HEK293 (cell line): ENCODE results near the gene JAKMIP1.

Experiments
- CTCF ChIA-PET: fragments of 350-600 bp; formaldehyde crosslinking; extraction: SDS; loops from one replicate; lab custom pipeline; 2021; ENCODE audit warnings: antibody characterized with exemption; lab: Yijun Ruan, JAX
- POLR2A ChIA-PET: fragments of 300-600 bp; formaldehyde crosslinking; extraction: SDS; loops from one replicate; lab custom pipeline; 2020; ENCODE audit warnings: antibody characterized with exemption, inconsistent platforms; lab: Yijun Ruan, JAX
- H3K27ac ChIP-seq: fragments of 200-500 bp; sonication (Bioruptor generic); 2 replicates; pipeline ENCODE4 v1.5.1; 2014; ENCODE audit warnings: low read depth, low read length, control low read depth, inconsistent platforms; ENCODE audit errors: extremely low read depth
- H3K36me3 ChIP-seq, 2 experiments: fragments of 200-500 bp in 1 of 2; sonication (Bioruptor generic) in 1 of 2; 1 replicate in 1 of 2; 2 replicates in 1 of 2; pipeline ENCODE4 v1.5.1; 2014 to 2017; ENCODE audit warnings: inconsistent platforms in 2 of 2, low read length in 2 of 2; ENCODE audit not compliant: control insufficient read depth in 2 of 2, insufficient read depth in 1 of 2
- H3K4me1 ChIP-seq: fragments of 200-500 bp; sonication (Bioruptor generic); 2 replicates; pipeline ENCODE4 v1.5.1; 2014; ENCODE audit warnings: mild to moderate bottlenecking, low read length, inconsistent platforms; ENCODE audit not compliant: control insufficient read depth, insufficient read depth
- H3K4me3 ChIP-seq: 2 replicates; pipeline ENCODE4 v1.5.1; 2011; ENCODE audit warnings: low read depth, mild to moderate bottlenecking, control low read depth, low read length, moderate library complexity
- H3K9me3 ChIP-seq: fragments of 200-500 bp; sonication (Bioruptor generic); 2 replicates; pipeline ENCODE4 v1.5.1; 2014; ENCODE audit warnings: low read depth, low read length, inconsistent platforms; ENCODE audit not compliant: control insufficient read depth, insufficient read depth
- BCL11A ChIP-seq: fragments of 450-650 bp; formaldehyde crosslinking; IDR thresholded peaks from 2 replicates; pipeline ENCODE4 v1.5.1; 2016; ENCODE audit warnings: low read depth, missing biosample characterization, missing genetic modification characterization
- ELK4 ChIP-seq: IDR thresholded peaks from 2 replicates; pipeline ENCODE4 v1.6.1; 2011; ENCODE audit warnings: mild to moderate bottlenecking, low read depth, low read length, borderline replicate concordance
- GLIS2 ChIP-seq: fragments of 450-650 bp; formaldehyde crosslinking; IDR thresholded peaks from 2 replicates; pipeline ENCODE4 v1.5.1; 2016; ENCODE audit warnings: missing biosample characterization, missing genetic modification characterization
- HIC1 ChIP-seq: fragments of 450-650 bp; formaldehyde crosslinking; IDR thresholded peaks from 2 replicates; pipeline ENCODE4 v1.5.1; 2016; ENCODE audit warnings: missing biosample characterization, missing genetic modification characterization
- IKZF3 ChIP-seq: fragments of 450-650 bp; IDR thresholded peaks from 2 replicates; pipeline ENCODE4 v1.5.0; 2018; ENCODE audit warnings: missing biosample characterization, mild to moderate bottlenecking, missing genetic modification characterization, moderate library complexity
- KLF10 ChIP-seq: fragments of 450-650 bp; IDR thresholded peaks from 2 replicates; pipeline ENCODE4 v1.5.1; 2018; ENCODE audit warnings: missing biosample characterization, mild to moderate bottlenecking, missing genetic modification characterization
- KLF7 ChIP-seq: fragments of 450-650 bp; formaldehyde crosslinking; IDR thresholded peaks from 2 replicates; pipeline ENCODE4 v1.5.1; 2016; ENCODE audit warnings: missing biosample characterization, missing genetic modification characterization, borderline replicate concordance
- KLF9 ChIP-seq: fragments of 450-650 bp; formaldehyde crosslinking; IDR thresholded peaks from 2 replicates; pipeline ENCODE4 v1.5.1; 2016; ENCODE audit warnings: missing biosample characterization, missing genetic modification characterization, low read depth
- SCRT1 ChIP-seq: fragments of 450-650 bp; formaldehyde crosslinking; IDR thresholded peaks from 2 replicates; pipeline ENCODE4 v1.5.1; 2016; ENCODE audit warnings: missing biosample characterization, missing genetic modification characterization, borderline replicate concordance
- SETDB1 ChIP-seq: IDR thresholded peaks from one replicate; pipeline ENCODE4 v1.6.1; 2017; ENCODE audit warnings: mild to moderate bottlenecking, low read length, moderate library complexity, mixed read lengths; ENCODE audit not compliant: insufficient read length
- ZBTB17 ChIP-seq: fragments of 450-650 bp; formaldehyde crosslinking; IDR thresholded peaks from 2 replicates; pipeline ENCODE4 v1.5.1; 2016; ENCODE audit warnings: missing biosample characterization, missing genetic modification characterization
- ZBTB26 ChIP-seq: fragments of 450-650 bp; formaldehyde crosslinking; optimal IDR thresholded peaks from 2 replicates; pipeline ENCODE3; 2016; ENCODE audit warnings: missing biosample characterization, mild to moderate bottlenecking, missing genetic modification characterization
- ZFP69B ChIP-seq: fragments of 450-650 bp; formaldehyde crosslinking; IDR thresholded peaks from 2 replicates; pipeline ENCODE4 v1.5.1; 2016; ENCODE audit warnings: missing biosample characterization, missing genetic modification characterization
- ZIC2 ChIP-seq: fragments of 450-650 bp; formaldehyde crosslinking; IDR thresholded peaks from 2 replicates; pipeline ENCODE4 v1.5.1; 2016; ENCODE audit warnings: missing biosample characterization, missing genetic modification characterization
- ZNF121 ChIP-seq: fragments of 450-650 bp; formaldehyde crosslinking; IDR thresholded peaks from 2 replicates; pipeline ENCODE4 v1.5.1; 2016; ENCODE audit warnings: missing biosample characterization, missing genetic modification characterization
- ZNF157 ChIP-seq: fragments of 450-650 bp; formaldehyde crosslinking; IDR thresholded peaks from 2 replicates; pipeline ENCODE4 v1.5.1; 2016; ENCODE audit warnings: missing biosample characterization, missing genetic modification characterization
- ZNF239 ChIP-seq: fragments of 450-650 bp; formaldehyde crosslinking; IDR thresholded peaks from 2 replicates; pipeline ENCODE4 v1.5.1; 2016; ENCODE audit warnings: missing biosample characterization, missing genetic modification characterization
- ZNF248 ChIP-seq: fragments of 450-650 bp; formaldehyde crosslinking; IDR thresholded peaks from 2 replicates; pipeline ENCODE4 v1.5.1; 2017; ENCODE audit warnings: missing biosample characterization, missing genetic modification characterization
- ZNF302 ChIP-seq: fragments of 450-650 bp; formaldehyde crosslinking; IDR thresholded peaks from 2 replicates; pipeline ENCODE4 v1.5.1; 2016; ENCODE audit warnings: missing biosample characterization, missing genetic modification characterization, low read depth
- ZNF529 ChIP-seq: fragments of 450-650 bp; formaldehyde crosslinking; IDR thresholded peaks from 2 replicates; pipeline ENCODE4 v1.5.1; 2017; ENCODE audit warnings: missing genetic modification characterization, missing biosample characterization; ENCODE audit not compliant: insufficient replicate concordance
- ZNF560 ChIP-seq: fragments of 450-650 bp; formaldehyde crosslinking; IDR thresholded peaks from 2 replicates; pipeline ENCODE4 v1.5.1; 2017; ENCODE audit warnings: missing biosample characterization, missing genetic modification characterization, borderline replicate concordance
- ZNF626 ChIP-seq: fragments of 450-650 bp; sonication (Bioruptor Pico); formaldehyde crosslinking; IDR thresholded peaks from 2 replicates; pipeline ENCODE4 v1.5.1; 2018; ENCODE audit warnings: missing biosample characterization, missing genetic modification characterization, inconsistent platforms
- ZNF639 ChIP-seq: fragments of 450-650 bp; formaldehyde crosslinking; IDR thresholded peaks from 2 replicates; pipeline ENCODE4 v1.5.1; 2016; ENCODE audit warnings: missing biosample characterization, missing genetic modification characterization
- ZNF654 ChIP-seq: fragments of 450-650 bp; formaldehyde crosslinking; IDR thresholded peaks from 2 replicates; pipeline ENCODE4 v1.5.1; 2016; ENCODE audit warnings: low read depth, missing biosample characterization, missing genetic modification characterization
- ZNF660 ChIP-seq: fragments of 450-650 bp; IDR thresholded peaks from 2 replicates; pipeline ENCODE4 v1.5.1; 2018; ENCODE audit warnings: missing biosample characterization, mild to moderate bottlenecking, missing genetic modification characterization
- ZNF701 ChIP-seq: fragments of 450-650 bp; formaldehyde crosslinking; IDR thresholded peaks from 2 replicates; pipeline ENCODE4 v1.5.1; 2016; ENCODE audit warnings: missing biosample characterization, missing genetic modification characterization

Gene JAKMIP1

GRCh38 chr4:6160536-6160935 lies 39.8 kb downstream of the JAKMIP1 start:
- Histone ChIP-seq H3K27ac (no peak overlapping the region), H3K4me3 (no peak overlapping the region), H3K4me1 (no peaks in the 10 kb centered on the region), H3K36me3 (no peaks in the 10 kb centered on the region), H3K9me3 (no peaks in the 10 kb centered on the region)
- ChIA-PET POLR2A (interaction anchor here (0.7 kb wide), 1 partner anchor 10 kb away, joined by 5 read pairs; no protein-coding TSS in a partner anchor), CTCF (interaction anchor here (0.6 kb wide), 1 partner anchor 455 kb away, joined by 4 read pairs; no protein-coding TSS in a partner anchor)
- no peak for TF ChIP-seq ZNF121 (tag by site-specific recombination)
- no peak for TF ChIP-seq ZNF560
- peak; percentile 77; the same call in 1 of the 2 replicates for TF ChIP-seq BCL11A

GRCh38 chr4:6157926-6158325 lies 42.4 kb downstream of the JAKMIP1 start:
- H3K9me3 ChIP-seq, result no peaks in the 10 kb centered on the region
- no peak overlapping the region for H3K4me3 ChIP-seq
- no peak for TF ChIP-seq ZNF529 (tag by site-specific recombination)
- no peak for TF ChIP-seq ZNF701
- TF ChIP-seq KLF7, result no peak
- no peak for TF ChIP-seq ZNF654 (tag by site-specific recombination)
- TF ChIP-seq ZNF239, result no peak
- no peak for TF ChIP-seq HIC1 (tag by site-specific recombination)
- TF ChIP-seq SCRT1 (tag by site-specific recombination), result no peak
- TF ChIP-seq ZNF626 (tag by site-specific recombination), result no peak
- TF ChIP-seq ZNF639 (tag by site-specific recombination), result no peak
- no peak for TF ChIP-seq SETDB1
- TF ChIP-seq GLIS2, result no peak
- no peak for TF ChIP-seq ZFP69B (tag by site-specific recombination)
- no peak overlapping the region for H3K27ac ChIP-seq
- H3K36me3 ChIP-seq, result no peaks in the 10 kb centered on the region
- H3K4me1 ChIP-seq, result no peaks in the 10 kb centered on the region
- ChIA-PET POLR2A (no interaction called here), CTCF (no interaction called here)

- Histone ChIP-seq H3K4me3 (no peak overlapping the region), H3K4me1 (no peaks in the 10 kb centered on the region), H3K27ac (no peak overlapping the region), H3K36me3 (no peaks in the 10 kb centered on the region), H3K9me3 (no peaks in the 10 kb centered on the region)
- CTCF ChIA-PET, result no interaction called here
- no peak for TF ChIP-seq ZBTB17
- TF ChIP-seq ZNF660 (tag by site-specific recombination), result no peak
- no peak for TF ChIP-seq KLF10
- no peak for TF ChIP-seq ZNF157 (tag by site-specific recombination)
- TF ChIP-seq IKZF3 (tag by site-specific recombination), result no peak
- TF ChIP-seq KLF9, result no peak
- TF ChIP-seq ZNF248 (tag by site-specific recombination), result no peak
- TF ChIP-seq ZBTB26 (tag by site-specific recombination), result no peak
- TF ChIP-seq ZNF302 (tag by site-specific recombination), result no peak
- TF ChIP-seq ELK4, result no peak
- TF ChIP-seq ZIC2 (tag by site-specific recombination), result no peak
- POLR2A ChIA-PET, result no interaction called here
Measured at GRCh38 chr4:6155996-6156750, 44.2 kb downstream of the JAKMIP1 start.
